MM.1S (cell line): ENCODE measurements around the gene HTRA2.

ENCODE experiments used
- DNase-seq: peaks from one replicate; pipeline ENCODE4 v3.0.0-alpha.2; 2015
- H2AFZ ChIP-seq: fragments of 300-600 bp; sonication (generic); 2 replicates; pipeline ENCODE4 v1.6.0; 2016; ENCODE audit warnings: antibody characterized with exemption, low read length
- H3F3A ChIP-seq: fragments of 300-600 bp; sonication (generic); 2 replicates; pipeline ENCODE4 v1.6.1; 2016; ENCODE audit warnings: mild to moderate bottlenecking, antibody characterized with exemption, low read length, moderate library complexity, mixed read lengths; ENCODE audit not compliant: insufficient read depth
- H3K27ac ChIP-seq: fragments of 300-600 bp; sonication (generic); 2 replicates; pipeline ENCODE4 v1.5.1; 2016; ENCODE audit warnings: mild to moderate bottlenecking, low read length
- H3K27me3 ChIP-seq: fragments of 300-600 bp; sonication (generic); replicated peaks from 2 replicates; pipeline ENCODE4 v1.6.0; 2016; ENCODE audit warnings: low read length; ENCODE audit not compliant: insufficient read depth
- H3K36me3 ChIP-seq: fragments of 300-600 bp; sonication (generic); replicated peaks from 2 replicates; pipeline ENCODE4 v1.6.1; 2016; ENCODE audit warnings: mild to moderate bottlenecking, low read length, mixed read lengths; ENCODE audit not compliant: insufficient read depth
- H3K4me1 ChIP-seq: fragments of 300-600 bp; sonication (generic); 2 replicates; pipeline ENCODE4 v1.6.1; 2016; ENCODE audit warnings: low read length, mixed read lengths
- H3K4me2 ChIP-seq: fragments of 300-600 bp; sonication (generic); 2 replicates; pipeline ENCODE4 v1.6.0; 2016; ENCODE audit warnings: low read depth, low read length
- H3K4me3 ChIP-seq: fragments of 300-600 bp; sonication (generic); 2 replicates; pipeline ENCODE4 v1.5.1; 2016; ENCODE audit warnings: low read length, mixed read lengths
- H3K79me2 ChIP-seq: fragments of 300-600 bp; sonication (generic); 2 replicates; pipeline ENCODE4 v1.6.1; 2016; ENCODE audit warnings: mixed run types, low read length, mixed read lengths
- H3K9ac ChIP-seq: fragments of 300-600 bp; sonication (generic); 2 replicates; pipeline ENCODE4 v1.6.1; 2016; ENCODE audit warnings: low read length, mixed read lengths
- H3K9me2 ChIP-seq: fragments of 300-600 bp; sonication (generic); replicated peaks from 2 replicates; pipeline ENCODE4 v1.6.1; 2016; ENCODE audit warnings: mild to moderate bottlenecking, low read length, mixed read lengths; ENCODE audit not compliant: insufficient read depth
- H3K9me3 ChIP-seq: fragments of 300-600 bp; sonication (generic); replicated peaks from 2 replicates; pipeline ENCODE4 v1.6.1; 2016; ENCODE audit warnings: mild to moderate bottlenecking, low read length, mixed read lengths; ENCODE audit not compliant: insufficient read depth
- H4K20me1 ChIP-seq: fragments of 300-600 bp; sonication (generic); 2 replicates; pipeline ENCODE4 v1.6.1; 2016; ENCODE audit warnings: mild to moderate bottlenecking, low read length, moderate library complexity, mixed read lengths; ENCODE audit not compliant: insufficient read depth
- EZH2 ChIP-seq: fragments of 300-600 bp; sonication (generic); optimal IDR thresholded peaks from 2 replicates; pipeline ENCODE3; 2017; ENCODE audit warnings: low read depth, mild to moderate bottlenecking, antibody characterized with exemption, low read length, mixed read lengths
- EZH2phosphoT487 ChIP-seq: fragments of 300-600 bp; sonication (generic); IDR thresholded peaks from 2 replicates; pipeline ENCODE4 v1.6.1; 2018; ENCODE audit warnings: antibody characterized with exemption, low read length
- TF ChIP-seq, protein P1 (sequence below): fragments of 300-600 bp; sonication (generic); IDR thresholded peaks from 2 replicates; pipeline ENCODE4 v1.5.1; 2016; ENCODE audit warnings: antibody characterized with exemption, low read length, mixed read lengths

Gene HTRA2

DNA sequence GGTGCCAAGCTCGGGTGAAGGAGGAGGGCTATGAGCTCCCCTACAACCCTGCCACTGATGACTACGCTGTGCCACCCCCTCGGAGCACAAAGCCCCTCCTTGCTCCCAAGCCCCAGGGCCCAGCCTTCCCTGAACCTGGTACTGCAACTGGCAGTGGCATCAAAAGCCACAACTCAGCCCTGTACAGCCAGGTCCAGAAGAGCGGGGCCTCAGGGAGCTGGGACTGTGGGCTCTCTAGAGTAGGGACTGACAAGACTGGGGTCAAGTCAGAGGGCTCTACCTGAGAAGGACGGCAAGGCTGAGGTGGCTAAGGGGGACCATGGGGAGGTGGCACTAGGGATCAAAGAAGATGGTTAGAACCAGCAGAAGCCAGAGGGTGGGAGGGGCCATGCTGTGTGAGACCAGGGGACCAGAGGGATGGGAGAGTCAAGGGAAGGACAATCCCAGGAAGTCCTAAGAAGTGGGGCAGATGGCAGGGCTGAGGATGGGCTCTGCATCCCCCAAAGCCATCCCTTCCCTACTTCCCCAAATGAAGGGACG lies 27.2 kb downstream of the HTRA2 start:
- Histone ChIP-seq H3K27ac (no peak overlapping the region), H3K9me2 (no peaks in the 10 kb centered on the region), H3K27me3 (no peaks in the 10 kb centered on the region; the same call in 1 of the 2 replicates), H4K20me1 (no peaks in the 10 kb centered on the region), H3K4me2 (no peak overlapping the region), H3K36me3 (0 out of 2 replicates have a peak, but pooled peaks cover 2% of the 10 kb centered on the region), H3F3A (no peaks in the 10 kb centered on the region), H2AFZ (no peak overlapping the region), H3K4me1 (peaks cover 3% of the 10 kb centered on the region; the same call in 1 of the 2 replicates), H3K9me3 (no peaks in the 10 kb centered on the region), H3K9ac (no peak overlapping the region), H3K79me2 (peaks cover 9% of the 10 kb centered on the region; the same call in 1 of the 2 replicates), H3K4me3 (no peak overlapping the region)
- TF ChIP-seq, protein P1, sequence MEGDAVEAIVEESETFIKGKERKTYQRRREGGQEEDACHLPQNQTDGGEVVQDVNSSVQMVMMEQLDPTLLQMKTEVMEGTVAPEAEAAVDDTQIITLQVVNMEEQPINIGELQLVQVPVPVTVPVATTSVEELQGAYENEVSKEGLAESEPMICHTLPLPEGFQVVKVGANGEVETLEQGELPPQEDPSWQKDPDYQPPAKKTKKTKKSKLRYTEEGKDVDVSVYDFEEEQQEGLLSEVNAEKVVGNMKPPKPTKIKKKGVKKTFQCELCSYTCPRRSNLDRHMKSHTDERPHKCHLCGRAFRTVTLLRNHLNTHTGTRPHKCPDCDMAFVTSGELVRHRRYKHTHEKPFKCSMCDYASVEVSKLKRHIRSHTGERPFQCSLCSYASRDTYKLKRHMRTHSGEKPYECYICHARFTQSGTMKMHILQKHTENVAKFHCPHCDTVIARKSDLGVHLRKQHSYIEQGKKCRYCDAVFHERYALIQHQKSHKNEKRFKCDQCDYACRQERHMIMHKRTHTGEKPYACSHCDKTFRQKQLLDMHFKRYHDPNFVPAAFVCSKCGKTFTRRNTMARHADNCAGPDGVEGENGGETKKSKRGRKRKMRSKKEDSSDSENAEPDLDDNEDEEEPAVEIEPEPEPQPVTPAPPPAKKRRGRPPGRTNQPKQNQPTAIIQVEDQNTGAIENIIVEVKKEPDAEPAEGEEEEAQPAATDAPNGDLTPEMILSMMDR = no peak
- no peak for TF ChIP-seq EZH2
- TF ChIP-seq EZH2phosphoT487 = no peak
- no peak for DNase-seq

DNA sequence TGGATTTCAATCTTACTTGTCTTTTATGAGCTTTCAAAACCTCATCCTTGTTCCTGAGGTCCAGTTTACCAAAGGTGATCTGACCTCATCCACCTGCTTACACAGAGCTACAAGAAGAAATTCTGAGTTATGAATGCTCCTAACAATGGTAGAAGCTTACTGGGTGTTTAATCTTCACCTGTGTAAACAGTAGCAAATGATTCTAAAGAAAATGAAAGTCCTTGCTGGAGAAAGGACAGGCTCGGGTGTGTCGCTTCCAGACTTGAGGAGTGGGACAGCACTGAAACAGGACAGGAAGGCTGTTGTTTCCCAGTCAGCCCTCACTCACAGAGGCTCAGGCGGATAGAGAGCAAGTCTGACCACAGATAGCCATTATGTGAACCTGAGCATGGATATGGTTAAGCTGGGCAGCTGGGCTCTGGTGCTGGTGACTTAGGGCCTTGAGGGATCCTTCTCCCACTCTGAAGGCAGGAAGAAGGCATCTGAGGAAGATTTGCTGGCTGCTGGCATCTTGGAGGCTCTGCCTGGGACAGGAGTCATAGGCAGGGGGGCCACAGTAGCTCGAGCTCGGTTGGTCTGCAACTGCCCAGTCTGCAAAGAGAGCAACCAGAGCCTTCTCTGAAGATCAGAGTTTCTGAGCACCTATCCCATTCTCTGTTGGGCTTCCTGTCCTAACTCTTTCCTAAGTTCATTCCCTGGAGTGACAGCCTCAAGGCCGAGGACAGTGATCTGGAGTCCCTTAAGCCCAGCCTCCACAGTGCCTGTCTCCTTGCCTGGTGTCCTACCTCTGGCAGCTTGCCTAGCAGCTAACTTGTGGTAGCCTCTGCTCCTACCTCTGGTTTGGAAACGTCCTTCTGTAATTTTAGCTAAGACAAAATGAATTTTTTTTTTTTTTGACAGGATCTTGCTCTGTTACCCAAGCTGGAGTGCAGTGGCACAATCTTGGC lies 28.8 kb downstream of the HTRA2 start:
- no peaks in the 10 kb centered on the region for H3K9me2 ChIP-seq
- TF ChIP-seq, protein P1 = no peak
- no peak for TF ChIP-seq EZH2phosphoT487
- H3K4me3 ChIP-seq = no peak overlapping the region
- peaks cover 9% of the 10 kb centered on the region; the same call in 1 of the 2 replicates for H3K79me2 ChIP-seq
- no peaks in the 10 kb centered on the region for H4K20me1 ChIP-seq
- no peak overlapping the region for H3K9ac ChIP-seq
- no peak overlapping the region for H3K27ac ChIP-seq
- no peaks in the 10 kb centered on the region for H3K9me3 ChIP-seq
- H3K27me3 ChIP-seq = no peaks in the 10 kb centered on the region; the same call in 1 of the 2 replicates
- H3K4me2 ChIP-seq = no peak overlapping the region
- H3K36me3 ChIP-seq = 0 out of 2 replicates have a peak, but pooled peaks cover 2% of the 10 kb centered on the region
- peaks cover 2% of the 10 kb centered on the region; the same call in 1 of the 2 replicates for H3K4me1 ChIP-seq
- no peak for DNase-seq
- H2AFZ ChIP-seq = no peak overlapping the region
- H3F3A ChIP-seq = no peaks in the 10 kb centered on the region

DNA sequence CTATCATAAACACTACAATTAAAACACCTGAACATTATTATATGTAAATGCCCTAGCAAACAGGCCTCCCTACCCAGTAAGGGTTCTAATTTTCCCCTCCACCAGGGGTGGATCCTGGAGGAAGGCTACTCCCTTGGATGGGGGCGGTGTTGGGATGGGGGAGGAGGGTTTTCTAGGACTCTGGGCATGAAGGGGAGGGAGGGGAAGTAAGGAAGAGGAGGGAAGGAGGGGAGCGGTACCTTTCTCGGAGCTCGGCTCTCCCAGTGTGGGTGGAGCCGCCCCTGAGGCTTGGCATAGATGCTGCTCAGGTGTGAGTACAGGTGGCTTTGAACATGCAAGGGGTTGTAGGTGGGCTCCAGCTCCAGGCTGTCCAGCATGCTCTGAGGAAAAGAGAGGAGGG lies 30.2 kb downstream of the HTRA2 start:
- Histone ChIP-seq H3K27me3 (no peaks in the 10 kb centered on the region; the same call in 1 of the 2 replicates), H4K20me1 (no peaks in the 10 kb centered on the region), H3K9me2 (no peaks in the 10 kb centered on the region), H3K27ac (no peak overlapping the region), H3K4me2 (no peak overlapping the region), H3F3A (no peaks in the 10 kb centered on the region), H2AFZ (no peak overlapping the region), H3K9me3 (no peaks in the 10 kb centered on the region), H3K9ac (no peak overlapping the region), H3K36me3 (0 out of 2 replicates have a peak, but pooled peaks cover 2% of the 10 kb centered on the region), H3K79me2 (peaks cover 7% of the 10 kb centered on the region; the same call in 1 of the 2 replicates), H3K4me3 (no peak overlapping the region), H3K4me1 (no peaks in the 10 kb centered on the region)
- DNase-seq = no peak
- TF ChIP-seq EZH2 (no peak), EZH2phosphoT487 (no peak)
- TF ChIP-seq, protein P1 = no peak
